WI38 (cell line): ENCODE results near the gene HCK.

Experiments
- H3K4me3 ChIP-seq: 2 replicates; pipeline ENCODE4 v1.5.1; 2011; ENCODE audit warnings: low read depth, mild to moderate bottlenecking, control low read depth, low read length
- CTCF ChIP-seq: IDR thresholded peaks from 2 replicates; pipeline ENCODE4 v1.5.1; 2012; ENCODE audit warnings: low read depth, mild to moderate bottlenecking, control low read depth, low read length

Gene HCK

GRCh38 chr20:32080783-32081182 is 28.7 kb downstream of the HCK start:
- no peak for TF ChIP-seq CTCF
- no peak overlapping the region for H3K4me3 ChIP-seq

DNA sequence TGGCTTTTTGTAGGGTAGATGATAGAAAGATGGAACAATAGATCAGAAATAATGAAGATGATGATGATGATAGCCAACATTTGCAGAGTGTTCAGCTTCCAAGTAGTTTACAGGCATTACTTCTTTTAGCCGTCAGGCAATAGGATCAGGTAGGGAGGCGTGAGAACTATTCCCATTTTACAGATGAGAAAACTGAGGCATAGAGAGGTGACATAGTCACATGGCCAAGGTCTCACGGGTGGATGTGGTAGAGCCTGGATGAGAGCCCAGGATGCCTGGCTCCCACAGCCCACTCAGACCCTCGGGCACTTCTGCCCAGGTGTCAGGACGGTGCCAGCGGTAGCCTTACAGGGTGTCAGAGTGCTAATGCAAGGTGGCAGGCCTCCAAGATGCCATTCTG is 31.4 kb downstream of the HCK start:
- H3K4me3 ChIP-seq, result no peak overlapping the region
- TF ChIP-seq CTCF, result no peak

DNA sequence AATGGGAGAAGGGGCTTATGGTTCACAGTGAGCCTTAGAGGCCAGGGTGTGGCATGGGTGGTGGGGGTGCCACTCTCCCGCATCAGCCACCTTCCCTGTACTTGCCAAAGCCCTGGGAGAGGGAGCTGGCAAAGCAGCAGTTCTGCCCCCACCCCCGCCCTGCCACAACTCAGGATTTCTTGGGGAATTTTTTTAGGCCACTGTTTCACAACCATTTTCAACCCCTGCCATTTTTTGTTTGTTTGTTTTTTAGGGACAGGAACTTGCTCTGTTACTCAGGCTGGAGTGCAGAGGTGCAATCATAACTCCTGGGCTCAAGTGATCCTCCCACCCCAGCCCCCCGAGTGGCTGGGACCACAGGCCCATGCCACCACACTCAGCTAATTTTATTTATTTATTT is 35.0 kb downstream of the HCK start:
- no peak overlapping the region for H3K4me3 ChIP-seq
- no peak for TF ChIP-seq CTCF

DNA sequence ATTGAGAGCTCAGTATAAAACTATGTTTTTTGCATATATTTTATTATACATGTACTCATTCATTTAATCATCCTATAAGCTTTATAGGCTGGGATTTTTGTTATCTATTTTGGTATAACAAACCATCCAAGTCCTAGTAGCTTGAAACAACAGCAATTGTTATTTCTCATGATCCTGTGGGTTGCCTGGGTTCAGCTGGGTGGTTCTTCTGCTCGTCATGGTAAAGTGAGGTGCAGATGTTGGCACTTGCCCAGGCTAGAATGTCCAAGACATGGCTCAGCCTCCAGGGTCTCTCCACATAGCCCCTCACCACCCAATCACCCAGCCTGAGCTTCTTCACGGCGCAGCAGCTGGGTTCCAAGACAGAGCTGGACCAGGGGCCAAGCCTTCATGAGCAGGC is 36.7 kb downstream of the HCK start:
- no peak for TF ChIP-seq CTCF
- no peak overlapping the region for H3K4me3 ChIP-seq

- H3K4me3 ChIP-seq, result no peak overlapping the region
- no peak for TF ChIP-seq CTCF
Observed at GRCh38 chr20:32089637-32090362, 37.8 kb downstream of the HCK start.

DNA sequence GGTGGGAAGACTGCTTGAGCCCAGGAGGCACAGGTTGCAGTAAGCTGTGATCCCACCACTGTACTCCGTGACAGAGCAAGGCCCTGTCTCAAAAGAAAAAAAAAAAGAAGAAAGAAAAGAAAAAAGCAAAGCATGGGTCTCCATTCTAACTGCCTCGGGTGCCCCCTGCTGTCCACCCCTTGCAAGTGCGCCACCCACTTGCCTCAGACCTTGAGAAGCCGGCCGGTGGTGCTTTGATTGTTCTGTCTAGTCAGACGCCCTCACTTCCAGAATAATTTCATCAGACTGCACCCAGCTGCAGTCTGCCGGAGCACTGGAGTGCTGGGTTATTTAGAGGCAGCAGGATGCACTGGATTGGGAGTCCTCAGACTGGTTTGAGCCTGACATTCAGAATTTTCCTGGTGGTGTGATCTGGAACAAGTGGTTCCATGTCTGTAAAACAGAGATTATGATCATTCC is 39.9 kb downstream of the HCK start:
- TF ChIP-seq CTCF, result peak; percentile 91
- no peak overlapping the region for H3K4me3 ChIP-seq

- TF ChIP-seq CTCF, result no peak
- no peak overlapping the region for H3K4me3 ChIP-seq
Observed at GRCh38 chr20:32098786-32099185, 46.7 kb downstream of the HCK start.
